Pancreas (tissue), 10 donors: ENCODE results near the gene SGCA. TPM values are rescaled to one million over a fixed set of nuclear protein-coding genes. Genes with fewer than 3 reads are reported as not detected.

Experiments used
- ATAC-seq, 4 donors: fragments of 200-7000 bp; cut with Tn5 transposase; one replicate each; pipeline versions ENCODE4 v1.8.0 to v1.9.1; 2020; ENCODE audit warnings: mild to moderate bottlenecking in 4 of 4, moderate library complexity in 4 of 4
- DNase-seq, 6 donors: peaks; one replicate each; pipeline ENCODE4 v3.0.0-alpha.2; 2020
- FAIRE-seq: peaks from 2 replicates; lab custom pipeline; 2012; peaks lifted over from hg19 to GRCh38; lab: Jason Lieb, UNC
- H3K27ac ChIP-seq, 4 donors: fragments of 200-600 bp; sonication (generic); 1 replicate in 3 of 4; 2 replicates in 1 of 4; pipeline versions ENCODE4 v1.5.0 to v1.8.0; 2020
- H3K27me3 ChIP-seq, 4 donors: fragments of 200-600 bp; one replicate each; pipeline ENCODE4 v1.8.0; 2021
- H3K36me3 ChIP-seq, 3 donors: fragments of 200-600 bp; sonication (generic) in 1 of 3; one replicate each; pipeline versions ENCODE4 v1.5.0 to v1.8.0; 2020 to 2021
- H3K4me1 ChIP-seq, 3 donors: fragments of 200-600 bp; one replicate each; pipeline ENCODE4 v1.8.0; 2021
- H3K4me3 ChIP-seq, 4 donors: fragments of 200-600 bp; sonication (generic) in 2 of 4; one replicate each; pipeline versions ENCODE4 v1.5.0 to v1.8.0; 2020 to 2021
- H3K9me3 ChIP-seq, 4 donors: fragments of 200-600 bp; one replicate each; pipeline ENCODE4 v1.8.0; 2021
- WGBS, 2 donors: extraction: QIAGEN DNeasy Blood & Tissue Kit; methylation state at CpG; one replicate each; pipeline ENCODE4 v1.1.7; 2013; 5-methylcytosine and 5-hydroxymethylcytosine counted together
- intact Hi-C, 3 donors: fragments of 100-400 bp; cut with DNase I; formaldehyde crosslinking; loops; one replicate each; pipeline versions ENCODE4 v1.11.1 to v1.14.2; 2022
- polyA plus RNA-seq, 2 donors: library from polyadenylated mRNA; stranded (reverse); fragments of 200-250 nt; gene quantifications; one replicate each; pipeline ENCODE4 v1.2.3, GENCODE V29; 2013
- total RNA-seq, 6 donors: library from RNA; stranded (reverse); fragmentation: NEBNext Ultra II Directional in 4 of 6; extraction: Animal tissue kit (Norgen Biotek cat#: 25700) in 4 of 6; gene quantifications; one replicate each; pipeline versions ENCODE4 v1.2.1 to v1.2.4, GENCODE V29; 2021 to 2023
- TF ChIP-seq, protein P1 (sequence below), 4 donors: fragments of 200-600 bp; sonication (generic) in 3 of 4; IDR thresholded peaks; one replicate each; pipeline versions ENCODE4 v1.5.0 to v1.8.0; 2021; ENCODE audit warnings: antibody characterized with exemption in 4 of 4
- donor health status: healthy with polysubstance abuse.
- donor health status: DM: no; HTN: no; CAD: no; lungs with moderate emphysema.
- donor health status: DM: no; HTN: no; CAD: no.
- donor health status: control.
- donor health status: control.
- donor health status: Bipolar disorder and iron deficiency.
- donor health status: DM: yes; HTN: yes; CAD: no.
- donor health status: DM: no; HTN: no; CAD: no.
- donor health status: DM: no; HTN: no; CAD: no.
- donor health status: DM: yes; HTN: yes; CAD: no.

Gene SGCA
- total and polyA plus RNA-seq, 8 donors, result 0.31 to 3.0 (median 1.1) TPM; not detected in 3

DNA sequence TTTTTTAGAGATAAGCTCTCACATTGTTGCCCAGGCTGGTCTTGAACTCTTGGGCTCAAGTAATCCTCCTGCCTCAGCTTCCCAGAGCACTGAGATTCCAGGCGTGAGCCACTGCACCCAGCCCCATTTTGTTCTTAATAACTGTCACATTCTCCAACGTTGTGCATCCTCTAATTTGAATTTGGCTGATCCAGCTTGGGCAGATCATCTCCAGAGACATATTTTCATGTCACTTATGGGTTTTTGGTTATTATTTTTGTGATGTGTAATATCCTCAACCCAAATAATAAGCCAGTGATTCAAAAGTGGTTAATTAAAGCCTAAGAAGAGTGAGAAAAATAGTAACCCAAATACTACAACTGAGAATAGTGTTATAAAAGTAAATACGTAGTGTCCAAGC lies 51.8 kb downstream of the SGCA start:
- no peak overlapping the region for H3K4me3 ChIP-seq
- no peaks in the 10 kb centered on the region for H3K27me3 ChIP-seq
- FAIRE-seq (no peak), ATAC-seq (no peak), DNase-seq (no peak)
- H3K4me1 ChIP-seq, result peaks cover 0 to 4% (median 0%) of the 10 kb centered on the region in 3 donors
- intact Hi-C loops, result loop anchor here in 1 of 3 donors (10.0 kb wide), 1 partner anchor 57 kb away; the partner anchor contains the start of gene TMEM92
- no peaks in the 10 kb centered on the region for H3K36me3 ChIP-seq
- no peaks in the 10 kb centered on the region for H3K9me3 ChIP-seq
- 39 to 46% methylated on average over 3 of the region's 3 CpGs for WGBS, 2 donors
- H3K27ac ChIP-seq, result no peak overlapping the region
- TF ChIP-seq, protein P1, sequence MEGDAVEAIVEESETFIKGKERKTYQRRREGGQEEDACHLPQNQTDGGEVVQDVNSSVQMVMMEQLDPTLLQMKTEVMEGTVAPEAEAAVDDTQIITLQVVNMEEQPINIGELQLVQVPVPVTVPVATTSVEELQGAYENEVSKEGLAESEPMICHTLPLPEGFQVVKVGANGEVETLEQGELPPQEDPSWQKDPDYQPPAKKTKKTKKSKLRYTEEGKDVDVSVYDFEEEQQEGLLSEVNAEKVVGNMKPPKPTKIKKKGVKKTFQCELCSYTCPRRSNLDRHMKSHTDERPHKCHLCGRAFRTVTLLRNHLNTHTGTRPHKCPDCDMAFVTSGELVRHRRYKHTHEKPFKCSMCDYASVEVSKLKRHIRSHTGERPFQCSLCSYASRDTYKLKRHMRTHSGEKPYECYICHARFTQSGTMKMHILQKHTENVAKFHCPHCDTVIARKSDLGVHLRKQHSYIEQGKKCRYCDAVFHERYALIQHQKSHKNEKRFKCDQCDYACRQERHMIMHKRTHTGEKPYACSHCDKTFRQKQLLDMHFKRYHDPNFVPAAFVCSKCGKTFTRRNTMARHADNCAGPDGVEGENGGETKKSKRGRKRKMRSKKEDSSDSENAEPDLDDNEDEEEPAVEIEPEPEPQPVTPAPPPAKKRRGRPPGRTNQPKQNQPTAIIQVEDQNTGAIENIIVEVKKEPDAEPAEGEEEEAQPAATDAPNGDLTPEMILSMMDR (IDR thresholded peaks at IDR 0.05), result no peak

DNA sequence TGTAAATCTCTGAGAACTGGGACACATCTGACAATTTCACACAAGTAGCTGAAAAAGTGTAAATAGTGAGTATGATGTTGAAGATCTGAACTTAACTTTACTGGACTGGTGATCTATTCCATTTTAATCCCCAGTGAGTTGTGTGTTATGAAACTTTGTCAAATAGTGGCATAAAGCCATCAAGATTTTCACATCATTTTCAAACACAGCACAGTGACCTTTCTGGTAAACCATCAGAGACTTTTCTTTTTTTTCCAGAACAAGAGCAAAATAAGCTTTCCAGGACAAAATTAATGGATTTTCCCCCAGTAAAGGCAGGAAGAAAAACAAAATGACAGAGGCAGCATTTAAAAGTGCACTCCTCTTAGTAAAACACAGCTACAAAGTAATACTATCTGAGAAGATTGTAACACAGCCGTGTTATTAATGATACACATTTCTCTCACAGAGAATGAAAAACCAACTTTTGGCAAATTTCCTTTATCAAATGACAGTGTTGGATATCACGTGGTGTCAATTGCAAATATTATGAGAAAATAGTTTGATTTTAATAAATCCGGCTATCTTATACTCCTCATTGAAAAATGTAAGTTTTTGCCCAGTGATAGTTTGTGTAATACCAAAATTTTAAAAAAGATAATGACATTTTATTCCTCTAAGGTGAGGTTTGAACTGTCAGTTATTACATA lies 52.4 kb downstream of the SGCA start:
- 53 to 54% methylated on average over 3 of the region's 3 CpGs for WGBS, 2 donors
- intact Hi-C loops, result loop anchor here in 1 of 3 donors (10.0 kb wide), 1 partner anchor 57 kb away; the partner anchor contains the start of gene TMEM92
- Histone ChIP-seq H3K36me3 (no peaks in the 10 kb centered on the region), H3K4me3 (no peak overlapping the region), H3K9me3 (no peaks in the 10 kb centered on the region), H3K27ac (no peak overlapping the region), H3K4me1 (peaks cover 0 to 4% (median 0%) of the 10 kb centered on the region in 3 donors), H3K27me3 (no peaks in the 10 kb centered on the region)
- DNase-seq (no peak), ATAC-seq (peak in 2 of 4 donors; percentile 35 to 41), FAIRE-seq (no peak)
- TF ChIP-seq, protein P1 (IDR thresholded peaks at IDR 0.05), result no peak

DNA sequence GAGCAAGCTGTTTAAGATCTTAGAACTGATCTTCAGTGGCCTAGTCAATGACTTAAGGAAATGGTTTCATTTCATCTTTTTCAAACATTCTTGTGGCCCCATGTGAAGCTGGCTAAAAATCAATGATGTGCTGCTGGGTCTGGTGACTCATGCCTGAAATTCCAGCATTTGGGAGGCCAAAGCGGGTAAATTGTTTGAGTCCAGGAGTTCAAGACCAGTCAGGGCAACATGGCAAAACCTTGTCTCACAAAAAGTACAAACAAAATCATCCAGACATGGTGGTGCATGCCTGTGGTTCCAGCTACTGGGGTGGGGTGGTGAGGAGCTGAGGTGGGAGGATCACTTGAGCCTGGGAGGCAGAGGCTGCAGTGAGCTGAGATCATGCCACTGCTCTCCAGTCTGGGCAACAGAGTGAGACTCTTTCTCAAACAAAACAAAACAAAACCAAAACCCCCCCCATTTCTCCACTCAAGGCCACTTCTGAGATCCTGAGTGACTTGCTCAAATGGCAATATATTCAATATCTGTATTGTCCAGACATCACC lies 53.0 kb downstream of the SGCA start:
- H3K27ac ChIP-seq, result no peak overlapping the region
- TF ChIP-seq, protein P1 (IDR thresholded peaks at IDR 0.05), result no peak
- no peaks in the 10 kb centered on the region for H3K27me3 ChIP-seq
- H3K4me1 ChIP-seq, result peaks cover 0 to 4% (median 0%) of the 10 kb centered on the region in 3 donors
- DNase-seq (no peak), FAIRE-seq (no peak), ATAC-seq (peak in 2 of 4 donors; percentile 9 to 33)
- intact Hi-C loops, result loop anchor here in 1 of 3 donors (10.0 kb wide), 1 partner anchor 56 kb away; the partner anchor contains the start of gene TMEM92
- no peak overlapping the region for H3K4me3 ChIP-seq
- H3K9me3 ChIP-seq, result no peaks in the 10 kb centered on the region
- no peaks in the 10 kb centered on the region for H3K36me3 ChIP-seq
- WGBS, 2 donors, result 83 to 88% methylated on average over 1 of the region's 1 CpG

DNA sequence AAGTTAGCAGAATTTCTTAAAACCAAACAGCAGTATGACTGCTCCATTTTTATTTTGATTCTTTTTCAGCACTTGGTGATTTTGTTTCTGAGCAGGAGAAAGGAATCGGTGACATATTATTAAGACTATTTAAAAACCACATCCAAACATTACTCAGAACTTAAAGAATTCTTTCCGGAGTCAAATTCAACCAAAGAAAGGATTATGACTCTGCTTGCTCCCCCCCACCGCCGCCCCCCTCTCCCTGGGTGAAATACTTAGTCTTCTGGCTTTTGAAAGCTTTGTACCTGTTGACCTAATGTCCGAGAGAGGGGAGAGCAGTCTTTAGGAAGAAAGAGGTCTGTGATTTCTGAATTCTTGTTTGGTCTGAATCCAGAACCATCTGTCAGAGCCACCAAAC lies 53.5 kb downstream of the SGCA start:
- ATAC-seq (peak in 1 of 4 donors; percentile 14), FAIRE-seq (no peak), DNase-seq (no peak)
- TF ChIP-seq, protein P1 (IDR thresholded peaks at IDR 0.05), result no peak
- no peaks in the 10 kb centered on the region for H3K9me3 ChIP-seq
- no peak overlapping the region for H3K27ac ChIP-seq
- no peaks in the 10 kb centered on the region for H3K27me3 ChIP-seq
- no peaks in the 10 kb centered on the region for H3K36me3 ChIP-seq
- H3K4me1 ChIP-seq, result peaks cover 0 to 4% (median 0%) of the 10 kb centered on the region in 3 donors
- 66 to 68% methylated on average over 5 of the region's 5 CpGs for WGBS, 2 donors
- intact Hi-C loops, result loop anchor here in 1 of 3 donors (10.0 kb wide), 1 partner anchor 55 kb away; the partner anchor contains the start of gene TMEM92
- no peak overlapping the region for H3K4me3 ChIP-seq
